ENCODE measurements around the gene DPYD.

Gene DPYD

GRCh38 chr1:97632075-97632474, 288.8 kb downstream of the DPYD start:
- no peak for DNase-seq (ENCODE audit: low read depth, low spot score)
- TF ChIP-seq, protein P1, sequence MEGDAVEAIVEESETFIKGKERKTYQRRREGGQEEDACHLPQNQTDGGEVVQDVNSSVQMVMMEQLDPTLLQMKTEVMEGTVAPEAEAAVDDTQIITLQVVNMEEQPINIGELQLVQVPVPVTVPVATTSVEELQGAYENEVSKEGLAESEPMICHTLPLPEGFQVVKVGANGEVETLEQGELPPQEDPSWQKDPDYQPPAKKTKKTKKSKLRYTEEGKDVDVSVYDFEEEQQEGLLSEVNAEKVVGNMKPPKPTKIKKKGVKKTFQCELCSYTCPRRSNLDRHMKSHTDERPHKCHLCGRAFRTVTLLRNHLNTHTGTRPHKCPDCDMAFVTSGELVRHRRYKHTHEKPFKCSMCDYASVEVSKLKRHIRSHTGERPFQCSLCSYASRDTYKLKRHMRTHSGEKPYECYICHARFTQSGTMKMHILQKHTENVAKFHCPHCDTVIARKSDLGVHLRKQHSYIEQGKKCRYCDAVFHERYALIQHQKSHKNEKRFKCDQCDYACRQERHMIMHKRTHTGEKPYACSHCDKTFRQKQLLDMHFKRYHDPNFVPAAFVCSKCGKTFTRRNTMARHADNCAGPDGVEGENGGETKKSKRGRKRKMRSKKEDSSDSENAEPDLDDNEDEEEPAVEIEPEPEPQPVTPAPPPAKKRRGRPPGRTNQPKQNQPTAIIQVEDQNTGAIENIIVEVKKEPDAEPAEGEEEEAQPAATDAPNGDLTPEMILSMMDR (IDR thresholded peaks at IDR 0.05; ENCODE audit: insufficient read depth, low read length, missing control alignments), result no peak
- ChIA-PET CTCF (no interaction called here), POLR2A (no interaction called here)
- no peak overlapping the region for H3K4me3 ChIP-seq (ENCODE audit: low read depth, low read length)

- H3K4me3 ChIP-seq (ENCODE audit: low read depth, low read length), result no peak overlapping the region
- POLR2A ChIA-PET, result no interaction called here
- CTCF ChIA-PET, result no interaction called here
- TF ChIP-seq, protein P1 (IDR thresholded peaks at IDR 0.05; ENCODE audit: insufficient read depth, low read length, missing control alignments), result no peak
- DNase-seq (ENCODE audit: low read depth, low spot score), result no peak
Measured at GRCh38 chr1:97630948-97631347, 289.9 kb downstream of the DPYD start.

- DNase-seq (ENCODE audit: low read depth, low spot score), result no peak
- ChIA-PET POLR2A (no interaction called here), CTCF (no interaction called here)
- no peak overlapping the region for H3K4me3 ChIP-seq (ENCODE audit: low read depth, low read length)
- TF ChIP-seq, protein P1 (IDR thresholded peaks at IDR 0.05; ENCODE audit: insufficient read depth, low read length, missing control alignments), result no peak
Measured at GRCh38 chr1:97630281-97630680, 290.6 kb downstream of the DPYD start.

DNA sequence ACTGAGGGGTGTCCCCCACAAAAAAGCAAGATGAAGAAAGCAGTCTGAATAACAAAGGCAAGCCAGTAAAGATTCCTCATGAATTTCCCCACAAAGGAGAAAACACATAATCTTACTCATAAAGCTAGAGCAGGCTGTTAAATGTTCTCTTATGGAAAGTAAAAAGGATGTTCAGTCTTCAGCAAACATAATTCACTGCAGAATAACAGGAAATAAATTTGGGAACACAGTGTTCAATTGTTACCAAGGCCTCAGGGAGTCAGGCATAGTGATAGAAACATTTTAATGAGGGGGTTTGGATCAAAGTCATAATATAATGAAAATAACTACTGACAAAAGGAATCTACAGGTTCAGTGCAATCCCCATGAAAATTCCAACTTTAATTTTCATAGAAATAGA, 297.6 kb downstream of the DPYD start:
- CTCF ChIA-PET, result interaction anchor here (1.7 kb wide), 1 partner anchor 9 kb away, joined by 3 read pairs; no protein-coding TSS in a partner anchor
- TF ChIP-seq, protein P1 (IDR thresholded peaks at IDR 0.05; ENCODE audit: insufficient read depth, low read length, missing control alignments), result no peak
- no peak for DNase-seq (ENCODE audit: low read depth, low spot score)
- POLR2A ChIA-PET, result no interaction called here
- H3K4me3 ChIP-seq (ENCODE audit: low read depth, low read length), result no peak overlapping the region

- POLR2A ChIA-PET, result no interaction called here
- TF ChIP-seq, protein P1 (IDR thresholded peaks at IDR 0.05; ENCODE audit: insufficient read depth, low read length, missing control alignments), result no peak
- no peak overlapping the region for H3K4me3 ChIP-seq (ENCODE audit: low read depth, low read length)
- DNase-seq (ENCODE audit: low read depth, low spot score), result no peak
- CTCF ChIA-PET, result interaction anchor here (1.7 kb wide), 1 partner anchor 8 kb away, joined by 3 read pairs; no protein-coding TSS in a partner anchor
Measured at GRCh38 chr1:97621955-97622354, 298.9 kb downstream of the DPYD start.

DNA sequence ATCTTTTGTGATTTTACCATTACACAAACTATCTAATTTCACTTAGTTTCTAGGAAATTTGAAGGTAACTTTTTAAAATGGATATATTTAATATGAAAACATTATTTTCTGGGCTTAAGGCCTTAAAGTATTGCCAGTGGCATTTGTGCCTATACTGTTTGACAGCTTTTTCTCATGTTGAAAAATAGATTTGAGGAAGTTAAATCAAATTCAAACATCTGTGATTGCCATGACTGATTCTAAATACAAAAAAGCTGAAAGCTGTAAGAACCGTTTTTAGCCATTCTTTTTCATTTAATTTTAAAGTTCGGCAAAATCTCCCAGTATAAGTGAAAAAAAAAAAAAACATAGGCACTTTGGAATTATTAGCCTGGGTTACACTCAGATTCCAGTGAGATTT, 301.1 kb downstream of the DPYD start:
- CTCF ChIA-PET, result no interaction called here
- POLR2A ChIA-PET, result no interaction called here
- TF ChIP-seq, protein P1 (IDR thresholded peaks at IDR 0.05; ENCODE audit: insufficient read depth, low read length, missing control alignments), result no peak

More for the DNA sequence above, 301.1 kb downstream of the DPYD start:
- H3K4me3 ChIP-seq (ENCODE audit: low read depth, low read length), result no peak overlapping the region
- no peak for DNase-seq (ENCODE audit: low read depth, low spot score)

Data from AG04449 (cell line).